Activated CD4-positive, alpha-beta T cell treated with anti-CD3 and anti-CD28 coated beads, Interleukin-10, Interleukin-2, amounts not matched to agents 100 ng/mL and 50 ng/mL, durations not matched to agents 16 hours and 8 hours (primary cell): Measurements from ENCODE around the gene ZNF219.

Source experiments
- DNase-seq: peaks from one replicate; pipeline ENCODE4 v3.0.0-alpha.2; 2020

ZNF219 gene

DNA sequence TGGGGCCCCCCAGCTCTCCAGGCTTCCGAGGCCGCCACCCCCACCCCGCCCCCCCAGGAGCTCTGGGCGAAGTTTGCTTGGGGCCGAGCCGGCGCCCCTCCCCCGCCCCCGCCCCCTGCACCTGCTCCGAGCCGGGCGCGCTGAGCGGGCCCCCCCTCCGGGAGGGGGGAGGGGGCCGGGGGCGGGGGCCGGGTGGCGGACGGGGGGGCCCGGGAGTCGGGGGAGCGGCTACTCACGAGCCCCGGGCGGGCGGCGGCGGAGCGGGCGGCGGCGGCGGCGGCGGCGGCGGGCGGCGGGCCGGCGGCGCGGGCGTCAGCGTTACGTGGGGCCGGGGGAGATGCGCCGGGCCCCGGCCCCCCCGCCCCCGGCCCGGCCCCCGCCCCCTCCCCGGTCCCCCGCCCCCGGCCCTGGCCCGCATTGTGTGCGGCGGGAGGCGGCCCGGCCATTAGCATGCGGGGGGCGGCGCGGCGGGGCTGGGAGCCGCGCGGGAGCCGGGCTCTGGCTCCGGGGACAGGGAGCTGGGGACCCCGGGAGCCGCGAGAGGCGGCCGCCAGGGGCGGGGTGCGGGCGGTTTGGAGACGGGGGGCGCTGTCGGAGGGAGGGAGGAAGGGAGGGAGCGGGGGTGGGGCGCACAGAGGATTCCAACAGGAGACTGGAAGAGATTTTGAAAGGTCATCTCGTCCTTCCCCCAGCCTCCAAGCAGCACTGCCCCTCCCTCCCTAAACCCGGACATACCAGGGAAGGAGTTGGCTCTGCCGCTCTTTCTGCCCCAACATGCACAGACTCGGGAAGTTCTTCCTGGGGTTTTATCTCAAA lies at the start of gene ZNF219:
Gene ZNF219 (minus strand): TSS at position 580 of the 816 bp plus-strand sequence. CDS start 5,064 bp downstream, outside the sequence.
- no peak for DNase-seq

DNA sequence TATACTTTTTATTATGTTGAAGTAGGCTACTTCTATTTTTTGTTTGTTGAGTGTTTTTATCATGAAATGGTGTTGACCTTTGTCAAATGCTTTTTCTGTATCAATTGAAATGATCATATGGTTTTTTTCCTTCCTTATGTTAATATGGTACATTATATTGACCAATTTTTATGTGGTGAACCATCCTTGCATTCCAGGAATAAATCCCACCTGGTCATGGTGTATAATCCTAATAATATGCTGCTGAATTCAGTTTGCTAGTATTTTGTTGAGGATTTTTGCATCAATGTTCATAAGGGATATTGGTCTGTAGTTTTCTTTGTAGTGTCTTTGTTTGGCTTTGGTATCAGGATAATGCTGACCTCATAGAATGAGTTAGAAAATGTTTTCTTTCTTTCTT lies 47.0 kb upstream of the ZNF219 start:
- DNase-seq = no peak

DNA sequence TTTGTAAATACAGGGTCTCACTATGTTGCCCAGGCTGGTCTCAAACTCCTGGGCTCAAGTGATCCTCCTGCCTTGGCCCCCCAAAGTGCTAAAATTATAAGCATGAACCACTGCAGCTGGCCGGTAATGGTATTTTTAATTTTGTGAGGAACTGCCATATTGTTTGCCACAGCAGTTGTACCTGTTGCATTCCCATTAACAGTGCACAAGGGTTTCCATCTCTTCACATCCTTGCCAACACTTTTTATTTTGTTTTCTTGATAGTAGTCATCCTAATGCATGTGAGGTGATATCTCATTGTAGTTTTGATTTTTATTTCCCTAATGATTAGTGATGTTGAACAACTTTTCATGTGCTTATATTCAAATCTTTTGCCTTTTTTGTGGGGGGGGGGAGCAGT lies 43.9 kb upstream of the ZNF219 start:
- DNase-seq = no peak

- DNase-seq = peak; percentile 23
Observed at GRCh38 chr14:21136024-21136423, 37.6 kb upstream of the ZNF219 start.

GRCh38 chr14:21133901-21134300 lies 35.4 kb upstream of the ZNF219 start:
- no peak for DNase-seq

GRCh38 chr14:21123429-21123828 lies 25.0 kb upstream of the ZNF219 start:
- no peak for DNase-seq

DNA sequence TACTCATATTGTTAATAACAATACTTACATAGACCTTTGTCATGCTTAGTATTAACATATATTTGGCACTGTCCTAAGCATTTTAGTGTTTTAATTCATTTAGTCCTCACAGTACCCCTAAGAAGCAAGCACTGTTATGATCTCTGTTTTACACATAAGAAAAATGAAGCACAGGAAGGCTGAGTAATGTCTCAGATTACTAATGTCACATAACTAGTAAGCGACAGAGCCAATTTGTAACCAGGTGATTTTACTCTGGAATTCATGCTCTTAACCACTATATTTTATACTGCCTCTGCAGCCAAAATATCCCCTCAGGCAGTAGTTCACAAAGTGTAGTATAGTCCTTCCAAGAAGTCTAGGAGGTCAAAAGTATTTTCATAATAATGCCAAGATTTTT lies 22.7 kb upstream of the ZNF219 start:
- no peak for DNase-seq

- DNase-seq = no peak
Observed at GRCh38 chr14:21120686-21121085, 22.2 kb upstream of the ZNF219 start.

DNA sequence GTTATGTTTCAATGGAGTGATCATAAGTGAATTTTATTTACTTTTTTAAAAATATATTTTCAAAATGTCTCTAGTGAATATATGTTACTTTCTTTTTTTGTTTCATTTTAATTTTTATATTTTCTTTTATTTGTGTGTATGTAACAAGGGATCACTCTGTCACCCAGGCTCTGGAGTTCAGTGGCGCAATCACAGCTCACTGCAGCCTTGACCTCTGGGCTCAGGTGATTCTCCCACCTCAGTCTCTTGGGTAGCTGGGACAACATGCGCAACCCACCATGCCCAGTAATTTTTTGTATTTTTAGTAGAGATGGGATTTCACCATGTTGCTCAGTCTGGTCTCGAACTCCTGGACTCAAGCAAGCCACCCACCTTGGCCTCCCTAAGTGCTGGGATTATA lies 20.5 kb upstream of the ZNF219 start:
- DNase-seq = no peak

GRCh38 chr14:21113369-21113768 lies 14.9 kb upstream of the ZNF219 start:
- DNase-seq = no peak

DNA sequence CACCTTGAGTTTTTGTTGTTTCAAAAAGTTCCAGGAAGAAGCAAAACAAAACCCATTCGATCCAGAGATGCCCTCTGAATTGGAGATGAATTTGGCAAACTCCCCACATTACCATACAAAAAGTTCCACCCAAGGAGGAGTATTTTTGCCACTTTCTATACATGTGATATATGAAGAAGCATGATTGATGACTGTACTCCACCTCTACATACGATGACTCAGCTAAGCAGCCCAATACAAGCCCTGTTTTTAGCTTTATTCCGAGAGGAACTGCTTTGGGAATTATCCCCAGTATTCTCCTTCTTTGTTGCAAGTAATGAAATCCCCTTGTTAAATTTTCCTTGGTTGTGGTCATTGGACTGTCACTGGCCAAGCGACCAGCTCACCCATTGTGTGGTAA lies 13.8 kb upstream of the ZNF219 start:
- DNase-seq = no peak

DNA sequence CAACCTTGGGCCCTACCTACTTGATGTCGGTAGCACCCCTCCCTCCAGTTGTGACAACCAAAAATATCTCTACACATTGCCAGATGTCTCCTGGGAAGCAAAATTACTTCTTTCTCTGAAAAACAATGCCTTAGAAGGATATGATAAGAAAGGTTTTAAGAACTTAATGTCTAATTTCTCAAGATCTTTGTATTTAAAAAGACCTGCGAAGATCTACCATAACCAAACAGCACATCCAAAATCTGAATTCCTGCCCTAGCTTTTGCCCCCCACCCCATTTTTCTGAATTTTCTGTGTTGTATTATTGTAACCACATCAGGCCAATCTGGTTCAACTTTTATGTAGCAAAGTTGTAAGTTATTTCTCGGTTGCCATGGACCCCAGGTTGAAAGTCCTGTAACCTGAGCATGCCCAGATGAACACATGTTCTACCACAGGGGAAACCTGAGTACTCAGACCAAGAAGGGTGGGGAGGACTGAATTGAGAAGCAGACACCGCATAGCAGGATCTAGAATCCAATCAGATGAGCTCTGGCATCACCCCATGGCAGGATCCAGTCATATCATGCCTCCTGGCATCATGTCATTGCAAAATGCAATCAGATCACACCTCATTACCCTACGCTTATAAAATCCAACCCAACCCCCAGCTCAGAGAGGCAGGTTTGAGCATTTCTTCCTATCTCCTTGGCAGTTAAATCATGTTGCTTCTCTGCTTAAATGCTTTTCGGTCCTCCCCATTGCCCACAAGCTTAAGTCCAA lies 11.1 kb upstream of the ZNF219 start:
- peak; percentile 86 for DNase-seq

- DNase-seq = no peak
Observed at GRCh38 chr14:21108791-21109190, 10.3 kb upstream of the ZNF219 start.

GRCh38 chr14:21107283-21107800 lies 8.9 kb upstream of the ZNF219 start:
- no peak for DNase-seq

- peak; percentile 85 for DNase-seq
Observed at GRCh38 chr14:21106498-21107282, 8.2 kb upstream of the ZNF219 start.

GRCh38 chr14:21106176-21106497 lies 7.7 kb upstream of the ZNF219 start:
- no peak for DNase-seq

DNA sequence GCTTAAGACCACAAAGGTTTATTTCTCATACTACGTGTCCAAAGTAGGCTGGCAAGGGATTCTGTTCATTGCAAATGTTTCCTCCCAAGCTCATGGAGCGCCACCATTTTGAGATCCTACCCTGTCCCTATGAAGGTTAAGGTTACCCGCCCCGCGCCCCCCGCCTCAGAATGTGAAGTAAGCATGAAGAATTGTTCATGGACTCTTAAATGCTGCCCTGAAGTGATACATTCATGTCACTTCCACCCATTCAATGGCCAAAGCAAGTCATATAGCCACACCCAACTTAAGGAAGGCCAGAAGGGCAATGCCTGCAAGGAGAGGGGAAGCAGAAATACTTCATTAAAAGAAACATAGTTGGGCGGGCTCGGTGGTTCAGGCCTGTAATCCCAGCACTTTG lies 6.6 kb upstream of the ZNF219 start:
- no peak for DNase-seq

GRCh38 chr14:21104448-21105060 lies 6.1 kb upstream of the ZNF219 start:
- DNase-seq = peak; percentile 75

DNA sequence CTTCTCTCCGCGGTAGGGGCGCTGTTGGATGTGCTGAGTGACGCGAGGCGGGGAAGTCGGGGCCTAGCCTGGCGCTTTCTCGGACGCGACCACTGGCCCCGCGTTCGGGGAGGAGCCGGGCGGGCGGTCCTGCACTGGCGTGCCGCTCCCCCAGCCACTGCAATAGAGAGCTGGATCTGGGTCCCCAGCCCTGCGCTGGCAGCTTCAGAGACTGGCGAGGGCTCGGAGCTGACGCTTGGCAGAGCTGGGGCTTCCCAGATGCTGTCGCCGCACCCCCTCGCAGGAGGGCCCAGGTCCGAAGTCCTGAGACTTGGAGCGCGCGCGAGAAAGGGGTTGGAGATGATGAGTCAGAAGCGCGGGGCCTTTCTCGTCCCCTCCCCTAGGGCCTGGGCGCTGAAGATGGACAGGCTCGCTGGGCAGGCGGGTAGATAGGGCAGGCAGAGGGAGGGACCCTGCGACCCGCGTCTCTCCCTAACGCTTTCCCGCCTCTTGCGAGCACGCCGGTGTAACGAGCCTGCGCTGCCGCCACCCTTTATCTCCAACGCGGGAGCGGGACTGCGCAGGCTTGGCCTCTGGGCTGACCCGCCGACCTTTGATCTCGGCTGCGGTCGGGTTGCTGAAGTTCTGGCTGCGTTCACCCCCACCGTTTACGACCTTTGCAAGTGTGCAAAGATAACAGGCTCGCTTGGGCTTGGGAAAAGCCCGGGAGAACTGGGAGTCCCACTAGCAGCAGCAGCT lies 5.4 kb upstream of the ZNF219 start:
- DNase-seq = peak; percentile 96

DNA sequence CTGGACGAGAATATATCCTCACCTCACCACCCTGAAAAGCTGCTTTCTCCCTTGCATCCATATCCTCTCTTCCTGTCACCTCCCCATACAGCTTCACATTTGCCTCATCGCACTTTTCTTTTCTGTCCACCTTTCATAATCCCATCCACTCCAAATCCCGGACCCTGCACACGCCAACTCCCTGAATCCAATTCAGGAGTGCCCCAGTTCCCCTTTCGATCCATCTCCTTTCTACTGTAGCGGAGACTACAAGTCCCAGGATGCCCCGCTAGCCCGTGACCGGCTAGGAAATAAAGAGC lies 4.9 kb upstream of the ZNF219 start:
- no peak for DNase-seq

DNA sequence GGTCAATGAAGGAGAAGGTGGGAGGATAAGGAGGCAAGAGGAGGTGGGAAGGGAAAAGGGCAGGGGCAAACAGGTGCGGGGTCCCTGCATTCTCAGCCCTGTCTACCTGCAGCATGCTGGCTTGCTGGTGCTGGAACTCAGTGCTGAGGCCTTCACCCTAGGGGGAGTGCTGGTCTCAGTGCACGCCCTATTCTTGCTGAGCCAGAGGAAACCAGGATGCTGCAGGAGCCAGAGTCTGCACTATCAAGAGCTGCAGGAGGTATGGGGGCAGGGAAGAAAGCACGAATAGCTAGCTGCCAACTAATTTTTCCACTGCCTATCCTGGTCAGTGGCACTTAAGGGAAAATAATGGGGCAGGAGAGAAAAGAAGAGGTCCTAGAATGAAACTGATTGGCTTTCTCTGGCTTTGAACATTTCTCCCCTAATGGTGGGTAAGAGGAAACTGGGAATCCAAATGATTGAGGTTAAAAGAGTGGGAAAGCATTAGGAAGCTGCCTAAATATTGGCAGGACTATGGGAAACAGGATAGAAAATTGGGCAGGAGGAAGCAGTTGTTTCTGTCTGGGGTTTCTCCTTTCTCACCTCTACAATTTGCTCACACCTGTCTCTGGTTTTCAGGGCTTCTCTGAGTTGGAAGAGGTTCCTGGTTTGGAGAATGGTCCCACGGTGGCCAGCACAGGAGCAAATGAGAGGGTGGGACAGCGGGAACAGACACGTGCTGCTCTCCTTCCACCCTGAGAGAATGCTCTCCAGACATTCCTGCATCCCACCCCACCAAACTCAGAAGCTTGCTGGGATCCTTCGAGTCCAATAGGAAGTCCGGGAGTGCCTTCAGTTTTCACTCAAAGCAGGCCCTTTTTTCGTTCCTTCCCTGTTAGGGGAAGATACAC lies 4.3 kb upstream of the ZNF219 start:
- DNase-seq = no peak
